HEK293T (cell line): ENCODE measurements around the gene BIN1.

Source experiments
- BHLHE40 ChIP-seq: fragments of 450-650 bp; IDR thresholded peaks from 2 replicates; pipeline ENCODE4 v1.6.1; 2016; ENCODE audit warnings: mild to moderate bottlenecking, moderate library complexity, borderline replicate concordance
- ELF4 ChIP-seq: fragments of 450-650 bp; IDR thresholded peaks from 2 replicates; pipeline ENCODE4 v1.6.1; 2017; ENCODE audit warnings: antibody characterized with exemption
- FOXA1 ChIP-seq: fragments of 450-650 bp; IDR thresholded peaks from 2 replicates; pipeline ENCODE4 v1.6.1; 2016; ENCODE audit warnings: mild to moderate bottlenecking
- FOXK2 ChIP-seq: fragments of 450-650 bp; IDR thresholded peaks from 2 replicates; pipeline ENCODE4 v1.6.1; 2016; ENCODE audit warnings: mild to moderate bottlenecking
- FOXM1 ChIP-seq: fragments of 450-650 bp; IDR thresholded peaks from 2 replicates; pipeline ENCODE4 v1.6.1; 2017; ENCODE audit warnings: mild to moderate bottlenecking, borderline replicate concordance
- NFRKB ChIP-seq: fragments of 450-650 bp; IDR thresholded peaks from 2 replicates; pipeline ENCODE4 v1.6.1; 2016; ENCODE audit warnings: mild to moderate bottlenecking, moderate library complexity
- PKNOX1 ChIP-seq: fragments of 450-650 bp; IDR thresholded peaks from 2 replicates; pipeline ENCODE4 v1.6.1; 2016
- SP1 ChIP-seq: fragments of 450-650 bp; IDR thresholded peaks from 2 replicates; pipeline ENCODE4 v1.6.1; 2017
- SUZ12 ChIP-seq: fragments of 450-650 bp; IDR thresholded peaks from 2 replicates; pipeline ENCODE4 v1.6.1; 2016; ENCODE audit warnings: mild to moderate bottlenecking
- TARDBP ChIP-seq: fragments of 450-650 bp; IDR thresholded peaks from 2 replicates; pipeline ENCODE4 v1.6.1; 2016

DNA sequence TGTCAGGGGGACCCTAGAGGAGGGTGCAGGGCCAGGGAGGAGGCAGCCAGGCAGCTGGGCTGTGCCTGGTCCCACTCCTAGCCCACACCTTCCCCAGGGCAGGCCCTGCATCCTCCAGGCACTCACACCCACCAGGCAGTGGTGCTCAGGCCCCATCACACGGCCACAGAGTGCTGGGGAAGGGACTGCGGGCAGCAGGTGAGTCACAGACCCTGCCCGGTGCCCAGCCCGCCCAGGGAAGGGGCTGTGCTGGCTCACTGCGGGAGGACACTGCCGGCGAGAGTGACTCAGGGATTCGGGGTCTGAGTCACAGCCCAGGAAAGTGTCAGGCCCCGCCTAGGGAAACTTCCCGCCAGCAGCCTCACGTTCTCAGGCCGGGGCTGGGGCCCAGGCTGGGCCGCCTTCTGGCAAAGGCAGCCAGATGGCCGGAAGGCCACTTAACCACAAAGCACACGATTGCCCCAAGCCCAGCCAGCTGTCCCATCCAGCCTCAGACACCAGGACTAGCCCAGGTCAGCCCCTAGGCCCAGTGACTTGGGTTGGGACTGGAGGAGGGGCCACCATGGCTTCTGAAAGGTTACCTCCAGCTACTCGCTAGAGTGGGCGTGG is 42.2 kb downstream of the BIN1 start:
- no peak for TF ChIP-seq SP1
- no peak for TF ChIP-seq PKNOX1
- no peak for TF ChIP-seq FOXK2
- TF ChIP-seq ELF4, result no peak
- no peak for TF ChIP-seq FOXM1
- TF ChIP-seq BHLHE40, result no peak
- TF ChIP-seq SUZ12, result no peak
- no peak for TF ChIP-seq TARDBP
- no peak for TF ChIP-seq NFRKB
- TF ChIP-seq FOXA1, result no peak
